ENCODE measurements around the gene TNFRSF21.
A peak's percentile ranks its signal among the peaks of the same experiment; 100 is the strongest.

TNFRSF21 gene

GRCh38 chr6:47221565-47221964, 88.1 kb downstream of the TNFRSF21 start:
- DNase-seq (ENCODE audit: low spot score): peak; percentile 43

GRCh38 chr6:47209632-47210031, 100.1 kb downstream of the TNFRSF21 start:
- DNase-seq (ENCODE audit: low spot score): no peak

- DNase-seq (ENCODE audit: low spot score): no peak
These were observed 102.4 kb downstream of the TNFRSF21 start for GRCh38 chr6:47207261-47207660.

GRCh38 chr6:47206626-47207025, 103.1 kb downstream of the TNFRSF21 start:
- no peak for DNase-seq (ENCODE audit: low spot score)

GRCh38 chr6:47203938-47204611, 105.6 kb downstream of the TNFRSF21 start:
- DNase-seq (ENCODE audit: low spot score): no peak

- no peak for DNase-seq (ENCODE audit: low spot score)
These were observed 106.3 kb downstream of the TNFRSF21 start for GRCh38 chr6:47203266-47203937.

GRCh38 chr6:47202644-47203205, 107.0 kb downstream of the TNFRSF21 start:
- DNase-seq (ENCODE audit: low spot score): no peak

GRCh38 chr6:47200536-47201334, 109.0 kb downstream of the TNFRSF21 start:
- DNase-seq (ENCODE audit: low spot score): no peak

GRCh38 chr6:47197682-47198640, 111.7 kb downstream of the TNFRSF21 start:
- DNase-seq (ENCODE audit: low spot score): no peak

- no peak for DNase-seq (ENCODE audit: low spot score)
These were observed 113.6 kb downstream of the TNFRSF21 start for GRCh38 chr6:47196113-47196512.

- DNase-seq (ENCODE audit: low spot score): no peak
These were observed 114.6 kb downstream of the TNFRSF21 start for GRCh38 chr6:47195011-47195650.

- no peak for DNase-seq (ENCODE audit: low spot score)
These were observed 121.1 kb downstream of the TNFRSF21 start for GRCh38 chr6:47188588-47189021.

GRCh38 chr6:47187893-47188587, 121.7 kb downstream of the TNFRSF21 start:
- DNase-seq (ENCODE audit: low spot score): no peak

GRCh38 chr6:47187113-47187512, 122.6 kb downstream of the TNFRSF21 start:
- DNase-seq (ENCODE audit: low spot score): no peak

GRCh38 chr6:47182291-47182957, 127.3 kb downstream of the TNFRSF21 start:
- DNase-seq (ENCODE audit: low spot score): no peak

- no peak for DNase-seq (ENCODE audit: low spot score)
These were observed 128.0 kb downstream of the TNFRSF21 start for GRCh38 chr6:47181681-47182080.
